Measurements from ENCODE around the gene CCDC191. TPM values are rescaled to one million over a fixed set of nuclear protein-coding genes. Genes with fewer than 3 reads are reported as not detected.

CCDC191 gene
- total RNA-seq, result 1.4 TPM in 2 replicates
- 1.0 TPM for polyA plus RNA-seq (2012)

- peak; percentile 100 for DNase-seq (ENCODE audit: low read depth)
These were observed at the start of gene CCDC191, which contains the start of gene QTRT2 for GRCh38 chr3:114056130-114057010. Gene CCDC191 (minus strand): TSS chr3:114056526. CDS start chr3:114056466, 60 bp downstream. Gene QTRT2 (plus strand): TSS chr3:114056737. CDS start chr3:114065258, 8,521 bp downstream.

- DNase-seq (ENCODE audit: low read depth), result no peak
These were observed 48.1 kb upstream of the CCDC191 start for GRCh38 chr3:114104414-114104813.

GRCh38 chr3:114103858-114104257 is 47.5 kb upstream of the CCDC191 start:
- no peak for DNase-seq (ENCODE audit: low read depth)

- DNase-seq (ENCODE audit: low read depth), result no peak
These were observed 46.9 kb upstream of the CCDC191 start for GRCh38 chr3:114103181-114103580.

GRCh38 chr3:114101101-114101500 is 44.8 kb upstream of the CCDC191 start:
- no peak for DNase-seq (ENCODE audit: low read depth)

- DNase-seq (ENCODE audit: low read depth), result no peak
These were observed 39.5 kb upstream of the CCDC191 start for GRCh38 chr3:114095796-114096195.

GRCh38 chr3:114093596-114093995 is 37.3 kb upstream of the CCDC191 start:
- peak; percentile 45 for DNase-seq (ENCODE audit: low read depth)

GRCh38 chr3:114093016-114093380 is 36.7 kb upstream of the CCDC191 start:
- no peak for DNase-seq (ENCODE audit: low read depth)

GRCh38 chr3:114092151-114093015 is 36.1 kb upstream of the CCDC191 start:
- DNase-seq (ENCODE audit: low read depth), result no peak

- DNase-seq (ENCODE audit: low read depth), result no peak
These were observed 33.3 kb upstream of the CCDC191 start for GRCh38 chr3:114089675-114090074.

GRCh38 chr3:114086356-114086755 is 30.0 kb upstream of the CCDC191 start:
- DNase-seq (ENCODE audit: low read depth), result peak; percentile 60

- no peak for DNase-seq (ENCODE audit: low read depth)
These were observed 26.8 kb upstream of the CCDC191 start for GRCh38 chr3:114083112-114083511.

- DNase-seq (ENCODE audit: low read depth), result no peak
These were observed 24.7 kb upstream of the CCDC191 start for GRCh38 chr3:114081037-114081436.

- DNase-seq (ENCODE audit: low read depth), result no peak
These were observed 23.9 kb upstream of the CCDC191 start for GRCh38 chr3:114080201-114080600.

- no peak for DNase-seq (ENCODE audit: low read depth)
These were observed 23.4 kb upstream of the CCDC191 start for GRCh38 chr3:114079761-114080160.

- no peak for DNase-seq (ENCODE audit: low read depth)
These were observed 21.8 kb upstream of the CCDC191 start for GRCh38 chr3:114078126-114078525.

GRCh38 chr3:114076711-114077110 is 20.4 kb upstream of the CCDC191 start:
- DNase-seq (ENCODE audit: low read depth), result no peak

GRCh38 chr3:114071786-114072185 is 15.5 kb upstream of the CCDC191 start:
- DNase-seq (ENCODE audit: low read depth), result no peak

- no peak for DNase-seq (ENCODE audit: low read depth)
These were observed 12.0 kb upstream of the CCDC191 start for GRCh38 chr3:114068336-114068735.

- no peak for DNase-seq (ENCODE audit: low read depth)
These were observed 11.5 kb upstream of the CCDC191 start for GRCh38 chr3:114067804-114068203.

GRCh38 chr3:114060906-114061655 is 4.8 kb upstream of the CCDC191 start:
- DNase-seq (ENCODE audit: low read depth), result peak; percentile 17

Measured in myocyte (in vitro differentiated cells).